Stimulated activated CD4-positive, alpha-beta T cell treated with anti-CD3 and anti-CD28 coated beads, TNF-alpha, amount 100 ng/mL, for 4 hours (primary cell): Measurements from ENCODE around the gene UQCR10.

Experiments used
- DNase-seq, 3 experiments: peaks; one replicate each; pipeline ENCODE4 v3.0.0-alpha.2; 2020; ENCODE audit warnings: low read depth in 3 of 3

UQCR10 gene

DNA sequence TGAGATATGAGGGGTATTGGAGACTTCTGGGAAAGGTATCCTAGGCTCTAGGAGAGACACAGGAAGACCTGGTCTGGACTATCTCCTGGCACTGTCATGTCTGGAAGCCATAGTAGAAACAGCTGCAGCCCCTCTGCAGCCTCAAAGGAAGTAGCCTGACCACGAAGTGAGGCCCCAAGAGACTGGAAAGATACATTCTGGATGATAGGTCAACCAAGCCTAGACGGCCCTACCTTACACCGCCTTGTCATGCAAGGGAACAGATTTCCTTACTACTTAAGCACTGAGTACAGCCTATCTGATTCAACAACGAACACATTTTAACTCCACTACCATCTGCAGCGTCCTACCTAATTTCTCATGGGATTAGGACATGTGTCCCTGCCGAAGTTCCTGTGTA, 31.1 kb downstream of the UQCR10 start:
- DNase-seq: no peak

DNA sequence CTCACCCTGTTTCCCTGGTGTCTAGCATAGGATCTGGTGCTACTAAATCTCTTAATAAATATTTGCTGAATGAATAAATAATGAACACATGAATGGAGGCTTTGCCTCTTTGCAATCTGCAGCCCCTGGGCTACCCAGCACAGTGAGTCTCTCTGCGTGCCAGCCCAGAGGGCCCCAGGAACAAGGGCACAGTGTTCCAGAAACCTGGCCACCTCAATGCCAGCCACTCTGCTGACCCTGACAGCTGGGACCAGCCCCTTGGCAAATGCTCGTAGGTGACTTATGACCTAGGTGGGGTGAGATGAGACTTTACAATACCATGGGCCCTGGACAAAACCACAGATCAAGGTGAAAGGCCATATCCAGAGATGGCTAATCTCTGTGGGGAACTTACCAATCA, 31.6 kb downstream of the UQCR10 start:
- no peak for DNase-seq

DNA sequence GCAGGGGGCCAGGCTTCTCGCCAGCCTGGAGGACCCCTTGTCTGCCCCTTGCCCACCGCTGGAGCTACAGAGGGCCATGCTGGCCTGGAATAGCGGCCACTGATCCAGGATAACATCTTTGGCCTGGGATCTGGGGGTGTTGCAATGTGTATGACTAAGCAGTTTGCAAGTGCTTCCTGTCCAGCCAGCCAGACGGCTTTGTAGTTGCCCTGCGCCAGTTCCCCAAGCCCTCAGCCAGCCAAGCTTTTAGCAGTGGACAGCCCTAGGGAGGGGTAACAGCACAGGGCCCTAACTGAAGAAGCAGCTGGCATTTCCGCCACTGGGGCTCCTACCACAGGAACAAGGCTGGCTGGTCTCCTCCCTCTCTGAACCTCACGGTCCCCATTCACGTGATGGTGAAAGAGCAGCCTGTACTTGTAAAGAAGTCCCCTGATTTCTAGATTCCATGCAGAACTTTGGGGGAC, 32.1 kb downstream of the UQCR10 start:
- DNase-seq: no peak

DNA sequence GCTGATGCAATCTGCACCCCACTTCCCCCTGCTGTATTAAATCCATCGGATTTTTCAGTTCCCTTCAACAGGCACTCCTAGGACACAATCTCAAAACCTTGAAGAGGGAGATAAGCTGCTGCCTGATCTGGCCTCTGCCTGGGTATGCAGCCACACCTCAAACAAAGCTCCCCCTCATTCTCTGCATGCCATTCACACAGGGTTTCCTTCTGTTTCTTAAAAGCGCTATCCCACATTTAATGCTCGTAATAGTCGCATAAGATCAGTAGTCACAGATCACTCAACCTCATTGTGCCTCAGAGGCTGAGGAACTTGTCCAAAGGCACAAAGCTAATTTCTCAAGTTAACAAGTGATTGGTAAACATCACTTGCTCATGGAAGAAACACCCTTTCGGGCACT, 34.0 kb downstream of the UQCR10 start:
- DNase-seq: no peak

DNA sequence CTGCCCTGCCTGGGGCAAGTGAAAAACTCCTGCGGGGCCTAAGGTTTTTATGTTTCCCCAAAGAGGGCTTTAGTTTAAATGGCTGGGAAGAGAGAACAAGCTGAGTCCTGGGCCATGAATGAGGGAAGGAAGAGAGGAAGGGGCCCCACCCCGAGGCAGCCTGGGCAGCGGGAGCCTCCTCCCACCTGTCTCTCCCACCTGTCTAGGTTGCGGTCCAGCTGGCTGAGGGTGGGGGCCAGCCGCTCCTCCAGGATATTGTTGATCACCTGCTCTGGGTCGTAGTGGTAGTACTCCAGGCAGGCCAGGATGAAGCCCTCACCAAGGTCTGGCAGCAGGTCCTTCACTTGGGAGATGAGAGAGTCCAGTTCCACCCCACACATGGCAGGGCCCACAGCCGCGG, 34.6 kb downstream of the UQCR10 start:
- no peak for DNase-seq

DNA sequence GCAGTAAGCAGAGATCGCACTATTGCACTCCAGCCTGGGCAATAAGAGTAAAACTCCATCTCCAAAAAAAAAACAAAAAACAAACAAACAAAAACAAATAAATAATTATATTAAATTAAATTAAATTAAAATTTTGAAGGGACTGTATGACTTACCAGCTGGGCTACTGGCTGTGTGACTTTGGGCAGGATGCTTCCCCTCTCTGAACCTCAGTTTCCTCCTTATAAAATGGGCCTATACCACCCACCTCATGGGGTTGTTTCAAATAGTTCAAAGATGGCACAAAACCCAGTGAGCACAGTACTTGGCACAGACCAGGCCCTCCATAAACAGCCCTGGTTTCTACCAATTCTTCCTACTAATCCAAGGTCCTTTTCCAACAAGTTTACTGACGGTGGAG, 36.0 kb downstream of the UQCR10 start:
- no peak for DNase-seq

DNA sequence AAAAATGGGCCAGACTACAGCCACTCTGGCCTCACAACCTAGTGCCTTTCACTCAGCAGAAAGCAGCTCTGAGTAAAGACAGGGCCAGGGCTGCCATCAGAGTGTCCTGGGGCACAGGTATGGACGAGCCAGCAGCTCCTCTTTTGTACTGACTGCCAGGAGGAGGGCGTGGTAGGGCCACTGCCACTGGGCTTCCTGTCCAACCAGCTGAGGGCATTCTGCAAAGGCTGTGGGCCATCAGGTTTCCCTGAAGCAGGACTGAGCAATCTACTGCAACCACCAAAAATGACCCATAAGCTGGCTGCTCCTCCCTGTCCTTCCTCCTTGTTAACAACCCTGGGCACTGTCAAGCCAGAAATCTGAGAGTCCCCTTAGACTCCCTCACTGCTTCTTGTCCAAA, 37.8 kb downstream of the UQCR10 start:
- no peak for DNase-seq

DNA sequence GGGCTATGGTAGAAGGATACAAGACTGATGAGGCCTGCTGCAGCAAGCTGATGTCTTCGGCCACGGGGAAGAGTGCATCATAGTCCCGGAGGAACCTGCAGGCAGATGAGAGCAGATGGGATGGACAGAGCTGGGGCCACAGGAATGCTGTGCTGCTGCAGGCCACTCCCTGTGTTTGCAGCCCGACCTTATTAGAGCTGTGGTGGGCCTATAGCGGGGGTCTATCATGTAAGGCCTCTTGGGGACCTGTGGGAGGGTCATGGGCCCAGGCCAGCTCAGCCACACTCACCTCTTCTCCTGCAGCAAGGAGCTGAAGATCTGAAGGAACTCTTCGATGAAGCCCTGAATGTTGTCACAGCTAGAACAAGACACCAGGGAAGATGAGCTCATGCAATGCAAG, 39.0 kb downstream of the UQCR10 start:
- no peak for DNase-seq

DNA sequence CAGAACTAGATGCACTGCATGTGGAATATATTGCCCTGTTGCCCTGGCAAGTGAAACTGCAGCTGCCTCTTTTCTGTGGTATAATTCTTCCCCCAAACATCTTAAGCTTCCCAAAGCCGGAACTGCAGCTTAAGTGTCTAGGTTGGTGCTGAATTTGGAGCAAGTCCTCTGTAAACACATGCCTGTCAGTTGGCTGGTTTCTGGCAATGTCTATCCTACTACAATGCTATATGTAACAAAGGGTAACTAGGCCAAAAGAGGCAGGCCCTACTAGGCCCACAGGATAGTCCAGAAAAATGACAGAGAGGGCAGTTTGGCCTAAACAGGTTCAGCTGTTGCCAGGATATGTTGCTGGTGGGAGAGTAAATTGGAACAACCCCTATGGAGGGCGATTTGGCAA, 43.0 kb downstream of the UQCR10 start:
- DNase-seq: no peak

DNA sequence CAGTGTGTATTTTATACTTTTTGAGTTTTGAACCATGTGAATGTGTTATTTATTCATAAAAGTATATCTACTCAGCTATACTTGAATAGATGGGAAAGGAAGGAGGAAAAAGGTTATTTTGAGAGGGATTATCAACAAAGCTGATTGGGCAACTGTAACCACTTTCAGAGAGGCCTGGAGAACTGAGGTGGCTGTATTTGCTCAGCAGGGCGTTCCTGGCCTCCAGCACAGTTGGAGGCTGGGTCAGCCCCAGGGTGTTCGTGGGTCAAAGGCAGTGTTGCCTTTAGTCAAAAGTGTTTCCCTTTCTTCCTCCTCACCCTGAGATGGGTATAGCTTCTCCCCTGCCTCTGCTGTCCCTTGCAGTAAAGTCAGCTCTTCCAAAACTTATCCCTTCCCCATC, 44.2 kb downstream of the UQCR10 start:
- DNase-seq: no peak

DNA sequence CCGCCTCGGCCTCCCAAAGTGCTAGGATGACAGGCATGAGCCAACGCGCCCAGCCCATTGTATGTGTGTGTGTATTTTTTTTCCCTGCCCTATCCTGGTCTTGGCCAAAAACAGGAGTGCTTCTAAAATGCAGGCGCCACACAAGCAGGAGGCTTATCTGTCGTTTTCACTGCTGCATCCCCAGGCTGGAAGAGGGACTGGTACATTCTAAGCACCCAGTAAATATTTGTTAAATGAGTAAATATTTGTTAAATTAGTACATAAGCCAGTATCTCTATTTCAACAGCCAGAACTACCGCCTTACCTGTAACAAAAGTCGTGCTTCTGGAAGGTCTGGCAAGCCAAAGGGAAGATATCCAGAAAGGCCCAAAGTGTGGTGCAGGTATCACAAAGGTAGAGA, 46.0 kb downstream of the UQCR10 start:
- no peak for DNase-seq

DNA sequence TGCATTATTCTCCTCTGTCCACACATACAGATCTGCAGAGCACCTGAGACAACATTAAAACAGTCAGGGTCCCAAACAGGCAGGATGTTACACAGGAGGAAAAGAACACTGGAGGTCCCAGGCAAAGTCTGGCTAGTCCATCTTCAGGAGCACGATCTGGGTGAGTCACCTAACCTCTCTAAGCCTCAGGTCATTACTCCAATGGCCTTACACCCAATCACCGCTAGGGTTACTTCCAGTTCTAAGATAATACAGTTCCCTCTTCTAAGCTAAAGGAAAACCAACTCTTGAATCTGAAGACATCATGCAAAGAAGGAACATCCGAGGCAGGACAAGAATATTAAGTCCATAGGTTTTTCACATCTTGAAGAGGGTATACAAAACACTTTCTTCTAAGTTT, 46.4 kb downstream of the UQCR10 start:
- no peak for DNase-seq

DNA sequence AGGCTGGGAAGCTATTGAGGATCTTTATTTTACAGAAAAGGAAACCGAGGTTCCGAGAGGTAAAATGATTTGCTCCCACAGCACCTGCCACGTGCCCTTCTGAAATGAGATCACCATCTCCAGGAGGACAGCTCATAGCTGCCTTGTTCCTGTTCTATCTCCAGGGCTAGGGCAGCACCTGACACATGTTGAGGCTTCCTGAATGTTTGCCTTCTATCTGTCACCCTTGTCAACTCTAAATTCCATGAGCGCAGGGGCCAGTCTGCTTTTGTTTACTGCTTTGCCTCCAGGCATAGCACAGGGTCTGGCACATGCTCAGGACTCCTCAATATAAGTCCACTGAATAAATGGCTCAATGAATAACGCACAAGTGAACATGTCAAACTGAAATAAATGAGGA, 46.8 kb downstream of the UQCR10 start:
- DNase-seq: no peak

DNA sequence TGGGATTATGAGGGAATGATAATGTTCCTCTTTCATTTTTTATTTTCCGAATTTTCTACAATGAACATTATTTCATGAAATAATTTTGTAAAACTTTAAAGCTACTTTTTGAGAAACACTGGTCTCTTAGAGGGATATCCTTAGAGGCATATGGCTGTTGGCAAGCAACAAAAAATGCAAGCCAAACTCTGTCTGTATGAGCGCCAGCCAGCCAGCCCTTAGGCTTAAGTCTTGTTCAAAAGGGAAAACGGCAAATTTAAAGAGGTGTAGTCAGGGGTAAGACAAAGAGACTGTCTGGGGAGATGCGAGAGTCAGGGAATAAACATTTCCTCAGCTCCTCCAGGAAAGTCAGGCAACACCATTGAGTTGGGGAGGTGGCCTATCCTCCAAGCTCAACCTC, 48.4 kb downstream of the UQCR10 start:
- DNase-seq: no peak

DNA sequence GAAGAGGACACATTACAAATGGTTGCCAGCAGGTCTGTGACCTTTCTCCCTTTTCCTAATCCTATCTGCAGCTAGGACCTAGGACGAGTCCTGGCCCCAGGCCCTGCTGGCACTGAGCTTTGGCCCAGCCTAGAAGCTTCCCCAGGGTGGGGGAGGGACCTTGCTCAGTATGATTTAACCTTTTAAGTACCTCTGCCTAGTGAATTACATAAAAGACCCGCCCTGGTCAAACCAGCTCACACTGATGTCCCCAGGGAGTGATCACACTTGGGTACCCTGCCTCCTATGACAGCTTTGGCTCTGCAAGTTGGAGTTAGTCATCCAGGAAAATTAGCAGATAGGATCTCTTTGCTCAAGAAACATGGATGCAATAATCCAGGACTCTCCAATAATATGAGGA, 49.0 kb downstream of the UQCR10 start:
- DNase-seq: no peak

DNA sequence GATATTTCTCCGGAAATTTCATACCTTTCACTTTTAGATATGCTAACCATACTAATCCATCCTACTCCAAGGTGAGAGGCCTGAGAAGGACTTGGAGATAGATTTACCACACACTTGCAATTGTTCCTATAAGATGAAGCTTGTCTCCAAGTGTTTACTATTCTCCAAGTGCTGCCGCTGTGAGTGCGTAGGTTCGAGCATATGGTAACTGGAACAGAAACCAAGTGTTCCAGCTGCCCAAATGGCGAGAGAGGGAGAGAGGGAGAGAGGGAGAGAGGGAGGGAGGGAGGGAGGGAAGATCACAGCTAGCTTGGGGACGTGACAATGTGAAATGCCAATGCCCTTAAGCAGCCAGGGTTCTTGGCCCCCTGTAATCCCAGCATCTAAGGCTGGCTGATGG, 49.4 kb downstream of the UQCR10 start:
- DNase-seq: no peak

DNA sequence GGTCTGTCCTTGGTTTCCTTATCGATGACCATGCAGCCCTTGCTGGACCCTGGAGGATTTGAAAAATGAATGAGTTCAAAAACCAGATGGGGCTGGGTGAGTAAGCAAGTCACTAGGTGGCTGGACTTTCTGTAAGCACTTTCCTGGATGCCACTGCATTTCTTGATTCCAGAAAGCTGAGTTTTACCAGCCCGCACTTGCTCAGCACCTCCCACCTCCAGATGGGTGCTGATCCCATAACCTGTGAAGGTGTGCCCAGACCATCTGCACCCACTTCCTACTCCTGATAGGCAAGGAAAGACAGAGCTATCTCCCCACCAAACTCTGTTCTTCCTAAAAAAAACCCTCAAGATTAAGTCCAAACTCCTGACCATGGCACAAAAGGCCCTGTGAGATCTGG, 49.8 kb downstream of the UQCR10 start:
- DNase-seq: no peak

DNA sequence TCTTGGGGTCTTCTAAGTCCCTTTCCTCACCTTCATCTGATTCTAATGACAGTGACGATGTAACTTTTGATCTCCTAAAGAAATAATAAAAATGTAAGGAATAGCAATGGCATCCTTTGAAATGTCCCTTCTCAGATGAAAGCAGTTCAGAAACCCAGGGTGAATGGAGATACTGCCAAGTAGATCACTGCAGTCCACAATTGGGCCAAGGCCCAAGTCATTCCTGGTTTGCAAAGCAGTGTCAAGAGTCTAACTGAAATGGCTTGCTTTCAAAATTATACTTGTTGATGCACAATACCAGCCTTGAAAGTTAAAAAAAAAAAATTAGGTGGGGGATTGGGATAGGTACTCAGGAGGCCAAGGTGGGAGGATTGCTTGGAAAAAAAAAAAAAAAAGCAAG, 50.6 kb downstream of the UQCR10 start:
- DNase-seq: no peak

DNA sequence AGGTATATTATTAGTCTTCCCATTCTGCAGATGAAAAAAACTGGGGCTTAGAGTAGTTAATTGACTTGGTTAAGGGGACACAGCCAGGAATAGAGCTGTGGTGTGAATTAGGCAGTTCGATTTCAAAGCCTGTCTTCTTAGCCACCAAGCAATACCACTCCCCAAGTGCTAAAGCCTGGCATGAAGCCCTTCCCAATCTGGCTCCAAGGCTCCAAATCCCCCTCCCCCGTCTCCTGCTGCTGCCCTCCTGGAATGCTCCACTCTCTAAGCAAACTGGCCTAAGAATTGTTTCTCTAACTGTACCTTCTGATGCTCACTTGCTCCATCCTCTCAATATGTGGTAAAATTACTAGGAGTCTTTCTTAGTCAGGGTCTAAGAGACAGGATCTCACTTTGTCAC, 52.3 kb downstream of the UQCR10 start:
- DNase-seq: no peak
